Ovary (tissue), 9 donors: ENCODE data around the gene TUBB4B. TPM values are rescaled to one million over a fixed set of nuclear protein-coding genes. Genes with fewer than 3 reads are reported as not detected.

Source experiments
- DNase-seq, 5 donors: peaks; one replicate each; pipeline ENCODE4 v3.0.0-alpha.2; 2019 to 2020
- H3K27ac ChIP-seq, 2 donors: fragments of 200-600 bp; one replicate each; pipeline versions ENCODE4 v1.5.1 to v1.8.0; 2019 to 2022
- H3K27me3 ChIP-seq: fragments of 200-600 bp; one replicate; pipeline ENCODE4 v1.8.0; 2022
- H3K36me3 ChIP-seq: fragments of 200-600 bp; sonication (generic); one replicate; pipeline ENCODE4 v1.5.1; 2019
- H3K4me1 ChIP-seq: one replicate; pipeline ENCODE4 v1.8.1; 2013; ENCODE audit warnings: mild to moderate bottlenecking, moderate library complexity; ENCODE audit not compliant: insufficient read depth
- H3K4me3 ChIP-seq: fragments of 200-600 bp; sonication (generic); one replicate; pipeline ENCODE4 v1.5.1; 2017
- H3K9me3 ChIP-seq, 2 donors: fragments of 200-600 bp in 1 of 2; sonication (generic) in 1 of 2; one replicate each; pipeline versions ENCODE4 v1.5.1 to v1.8.1; 2013 to 2019; ENCODE audit warnings: mild to moderate bottlenecking in 1 of 2, moderate library complexity in 1 of 2
- EP300 ChIP-seq: sonication (generic); formaldehyde crosslinking; IDR thresholded peaks from one replicate; pipeline ENCODE4 v1.6.1; 2017; ENCODE audit warnings: antibody characterized with exemption
- POLR2A ChIP-seq: fragments of 450-650 bp; IDR thresholded peaks from one replicate; pipeline ENCODE4 v1.6.1; 2017; ENCODE audit warnings: antibody characterized with exemption, mild to moderate bottlenecking, moderate library complexity
- WGBS, 3 donors: extraction: QIAGEN DNeasy Blood & Tissue Kit in 1 of 3; methylation state at CpG; one replicate each; pipeline versions ENCODE4 v1.1.5 to v1.1.7; 2013 to 2017; 5-methylcytosine and 5-hydroxymethylcytosine counted together
- intact Hi-C, 4 donors: fragments of 100-400 bp; cut with DNase I; formaldehyde crosslinking; loops; one replicate each; pipeline versions ENCODE4 v1.11.0 to v1.15.1; 2022 to 2023
- polyA plus RNA-seq, 2 donors: library from polyadenylated mRNA; stranded (reverse); fragments of 200-250 nt in 1 of 2; fragments of 350-450 nt in 1 of 2; fragmentation: Illumina TruSeq in 1 of 2; extraction: RNeasy Lipid Tissue Mini Kit (QIAGEN cat#74804) in 1 of 2; gene quantifications; one replicate each; pipeline ENCODE4 v1.2.3, GENCODE V29; 2013 to 2014
- total RNA-seq, 7 donors: library from RNA; depleted of rRNA in 2 of 7; stranded (reverse); fragments of >200 nt in 2 of 7; fragmentation: NEBNext Ultra II Directional in 3 of 7; extraction: Animal tissue kit (Norgen Biotek cat#: 25700) in 3 of 7; gene quantifications; one replicate each; pipeline versions ENCODE4 v1.1.0 to v1.2.4, GENCODE V29; 2016 to 2023
- TF ChIP-seq, protein P1 (sequence below), 3 donors: fragments of 450-650 bp in 2 of 3; fragments of 200-600 bp in 1 of 3; IDR thresholded peaks; one replicate each; pipeline versions ENCODE4 v1.5.1 to v1.8.0; 2016 to 2022; ENCODE audit warnings: antibody characterized with exemption in 3 of 3, mild to moderate bottlenecking in 1 of 3
- donor health status: DM: no; HTN: no; CAD: no; lungs with moderate emphysema.
- donor health status: DM: no; HTN: no; CAD: no.
- donor health status: Bipolar disorder and iron deficiency.
- donor health status: DM: yes; HTN: yes; CAD: no.
- donor health status: DM: no; HTN: no; CAD: no.
- donor health status: DM: yes; HTN: yes; CAD: no.

The TUBB4B gene
- total and polyA plus RNA-seq, 9 donors, result 62.8 to 234 (median 135) TPM

DNA sequence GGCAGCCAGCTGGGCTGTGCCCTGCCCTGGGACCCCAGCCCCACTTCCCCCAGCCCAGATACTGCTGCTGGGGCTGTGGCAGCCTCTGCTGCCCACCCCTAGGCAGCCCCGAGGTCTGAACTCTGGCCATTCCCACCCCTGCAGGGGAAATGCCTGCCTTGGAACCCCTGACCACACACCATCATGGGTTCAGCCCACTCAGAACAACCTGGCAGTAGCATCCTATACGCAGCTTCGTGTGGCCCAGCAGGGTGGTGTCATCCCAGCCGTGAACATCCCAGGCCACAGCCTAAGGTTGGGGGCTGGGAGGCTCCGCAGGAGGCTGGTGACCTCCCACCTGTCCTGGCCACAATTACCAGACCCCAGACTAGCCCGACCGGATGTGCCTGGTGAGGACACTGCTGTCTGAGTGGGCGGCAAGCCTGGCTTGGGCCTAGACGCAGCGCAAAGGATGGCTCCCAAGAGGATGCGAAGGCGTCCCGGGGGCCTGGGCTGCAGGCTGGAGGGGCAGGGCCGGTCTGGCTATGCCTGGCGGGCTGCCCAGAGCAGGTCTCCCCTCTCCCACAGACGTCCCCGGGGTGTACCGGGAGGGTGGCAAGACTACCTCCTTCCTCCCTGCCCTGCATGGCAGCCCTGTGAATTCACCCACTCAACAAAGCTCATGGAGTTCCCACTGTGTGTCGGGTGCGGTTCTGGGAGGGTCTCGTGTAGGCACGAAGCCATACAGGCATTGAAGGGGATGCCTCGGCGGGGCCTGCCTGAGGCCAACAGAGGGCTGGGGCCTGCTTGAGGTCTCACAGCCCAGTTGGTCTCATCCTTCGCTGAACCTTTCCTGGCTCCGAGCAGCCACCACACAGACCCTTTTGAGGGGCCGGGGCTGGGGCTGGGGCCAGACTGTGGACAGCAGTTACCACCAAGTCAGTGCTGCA, 11.9 kb upstream of the TUBB4B start:
- 33 to 39% (median 35%) methylated on average over 27 of the region's 27 CpGs for WGBS, 3 donors
- intact Hi-C loops, result loop anchor here in 3 of 4 donors (5.0 to 10.0 kb wide), 3 partner anchors 102 to 444 kb away; no protein-coding TSS in a partner anchor
- Histone ChIP-seq H3K36me3 (no peaks in the 10 kb centered on the region), H3K4me3 (no peak overlapping the region), H3K27me3 (peaks cover 12% of the 10 kb centered on the region), H3K9me3 (no peaks in the 10 kb centered on the region), H3K27ac (no peak overlapping the region), H3K4me1 (no peaks in the 10 kb centered on the region)
- no peak for TF ChIP-seq EP300
- TF ChIP-seq, protein P1, sequence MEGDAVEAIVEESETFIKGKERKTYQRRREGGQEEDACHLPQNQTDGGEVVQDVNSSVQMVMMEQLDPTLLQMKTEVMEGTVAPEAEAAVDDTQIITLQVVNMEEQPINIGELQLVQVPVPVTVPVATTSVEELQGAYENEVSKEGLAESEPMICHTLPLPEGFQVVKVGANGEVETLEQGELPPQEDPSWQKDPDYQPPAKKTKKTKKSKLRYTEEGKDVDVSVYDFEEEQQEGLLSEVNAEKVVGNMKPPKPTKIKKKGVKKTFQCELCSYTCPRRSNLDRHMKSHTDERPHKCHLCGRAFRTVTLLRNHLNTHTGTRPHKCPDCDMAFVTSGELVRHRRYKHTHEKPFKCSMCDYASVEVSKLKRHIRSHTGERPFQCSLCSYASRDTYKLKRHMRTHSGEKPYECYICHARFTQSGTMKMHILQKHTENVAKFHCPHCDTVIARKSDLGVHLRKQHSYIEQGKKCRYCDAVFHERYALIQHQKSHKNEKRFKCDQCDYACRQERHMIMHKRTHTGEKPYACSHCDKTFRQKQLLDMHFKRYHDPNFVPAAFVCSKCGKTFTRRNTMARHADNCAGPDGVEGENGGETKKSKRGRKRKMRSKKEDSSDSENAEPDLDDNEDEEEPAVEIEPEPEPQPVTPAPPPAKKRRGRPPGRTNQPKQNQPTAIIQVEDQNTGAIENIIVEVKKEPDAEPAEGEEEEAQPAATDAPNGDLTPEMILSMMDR (IDR thresholded peaks at IDR 0.05), result no peak
- TF ChIP-seq POLR2A, result no peak
- DNase-seq, result no peak

DNA sequence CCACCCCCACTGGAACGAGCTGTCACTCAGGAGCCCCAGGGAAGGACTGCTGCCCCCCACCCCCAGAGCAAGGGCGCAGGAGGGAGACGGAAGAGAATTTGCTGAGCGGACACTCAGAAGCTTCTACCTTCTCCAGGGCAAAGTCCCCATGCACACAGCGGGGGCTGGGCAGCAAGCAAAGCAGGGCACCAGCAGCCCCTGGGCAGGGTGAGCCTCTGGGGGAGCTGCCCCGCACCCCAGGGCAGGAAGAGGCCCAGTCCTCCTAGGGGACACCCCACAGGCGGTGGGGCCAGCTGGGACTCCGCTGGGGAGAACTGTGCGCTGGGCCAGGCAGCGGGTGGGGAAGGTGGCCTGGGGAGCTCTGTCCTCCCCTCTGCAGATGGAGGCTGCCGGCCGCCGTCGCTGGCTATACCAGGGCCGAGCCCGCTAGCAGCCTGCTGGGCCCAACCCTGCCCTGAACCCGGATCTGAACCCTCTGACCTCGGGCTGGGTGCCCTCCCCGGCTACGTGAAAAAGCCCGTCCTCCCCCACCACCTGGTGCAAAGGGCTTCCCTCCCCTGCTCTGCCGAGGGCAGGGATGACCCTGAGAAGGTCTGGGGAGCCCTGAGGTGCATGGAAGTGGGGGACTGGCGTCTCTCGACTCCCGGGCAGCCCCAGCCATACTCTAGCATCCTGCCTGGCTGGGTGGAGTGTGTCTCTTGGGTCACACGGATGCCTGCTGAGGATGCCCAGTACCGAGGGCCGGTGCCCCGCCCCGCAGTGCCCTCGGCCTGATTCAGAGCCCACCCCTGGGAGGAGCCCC, 11.0 kb upstream of the TUBB4B start:
- H3K27ac ChIP-seq, result no peak overlapping the region
- no peaks in the 10 kb centered on the region for H3K9me3 ChIP-seq
- H3K36me3 ChIP-seq, result no peaks in the 10 kb centered on the region
- H3K4me3 ChIP-seq, result no peak overlapping the region
- H3K27me3 ChIP-seq, result peaks cover 12% of the 10 kb centered on the region
- no peaks in the 10 kb centered on the region for H3K4me1 ChIP-seq
- intact Hi-C loops, result loop anchor here (5.0 to 10.0 kb wide), 4 partner anchors 103 to 445 kb away; partner anchors contain the start of gene DPP7 (in 1 of the 4)
- TF ChIP-seq, protein P1 (IDR thresholded peaks at IDR 0.05), result no peak
- DNase-seq, result no peak
- WGBS, 3 donors, result 40 to 48% (median 44%) methylated on average over 16 to 31 of the region's 31 CpGs

DNA sequence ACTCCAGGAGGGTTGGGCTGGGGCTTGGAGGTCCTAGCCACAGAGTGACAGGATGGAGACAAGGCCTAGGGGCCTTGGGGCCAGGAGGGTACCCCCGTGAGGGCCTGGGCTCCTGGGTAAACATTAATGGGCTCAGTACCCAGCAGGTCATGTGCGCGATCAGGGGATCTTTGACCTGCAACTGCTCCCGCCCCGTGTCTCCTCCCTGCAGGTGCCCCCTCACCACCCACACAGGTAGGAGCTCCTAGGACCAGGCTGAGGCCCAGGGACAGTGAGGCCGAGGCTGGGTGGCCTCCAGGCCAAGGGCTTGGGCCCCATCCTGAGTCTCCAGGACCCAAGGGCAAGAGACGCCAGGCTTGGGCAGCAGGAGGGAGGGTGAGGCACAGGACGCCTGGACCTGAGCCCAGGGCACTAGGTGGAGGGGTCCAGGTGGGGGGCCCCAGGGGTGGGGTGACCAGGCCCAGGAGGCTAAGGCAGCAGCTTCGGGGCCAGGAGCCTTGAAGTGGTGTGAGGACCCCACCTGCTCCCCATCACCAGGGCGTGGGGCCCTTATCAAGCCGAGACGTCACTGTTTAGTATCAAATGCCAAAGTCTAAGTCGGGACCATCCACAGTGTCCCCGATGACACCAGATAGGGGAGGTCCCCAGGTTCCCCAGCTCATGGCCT, 10.2 kb upstream of the TUBB4B start, which contains the start of gene SLC34A3:
TSS of gene SLC34A3 (plus strand) at position 197 of the 667 bp plus-strand sequence. CDS start 802 bp downstream, outside the sequence.
- H3K4me1 ChIP-seq, result peaks cover 1% of the 10 kb centered on the region
- H3K4me3 ChIP-seq, result no peak within 1 kb of the TSS
- DNase-seq, result no peak
- 55 to 64% (median 57%) methylated on average over 13 to 14 of the region's 14 CpGs for WGBS, 3 donors
- H3K27ac ChIP-seq, result no peak within 1 kb of the TSS
- H3K36me3 ChIP-seq, result no peaks in the 10 kb centered on the region
- TF ChIP-seq POLR2A, result no peak
- TF ChIP-seq EP300, result no peak
- TF ChIP-seq, protein P1 (IDR thresholded peaks at IDR 0.05), result no peak
- intact Hi-C loops, result loop anchor here in 1 of 4 donors (10.0 kb wide), 1 partner anchor 116 kb away; the partner anchor contains the start of gene DPP7
- peaks cover 12% of the 10 kb centered on the region for H3K27me3 ChIP-seq
- H3K9me3 ChIP-seq, result no peaks in the 10 kb centered on the region
